SK-N-SH (cell line): ENCODE measurements around the gene TCP11L2. TPM values are rescaled to one million over a fixed set of nuclear protein-coding genes. Genes with fewer than 3 reads are reported as not detected.
A peak's percentile ranks its signal among the peaks of the same experiment; 100 is the strongest.

ENCODE experiments used
- CTCF ChIA-PET: fragments of 300-600, 350-600 bp; formaldehyde crosslinking; extraction: SDS; loops from one replicate; lab custom pipeline; 2021; lab: Yijun Ruan, JAX
- POLR2A ChIA-PET: fragments of 350-600 bp; sonication (Branson Sonifier 250); formaldehyde crosslinking; extraction: SDS; loops from one replicate; lab custom pipeline; 2020; ENCODE audit warnings: antibody characterized with exemption, inconsistent platforms; lab: Yijun Ruan, JAX
- DNase-seq: peaks from one replicate; pipeline ENCODE4 v3.0.0; 2012
- H2AFZ ChIP-seq: fragments of 200-600 bp; sonication (generic); 2 replicates; pipeline ENCODE4 v1.8.1; 2016; ENCODE audit warnings: antibody characterized with exemption, mild to moderate bottlenecking, low read depth
- H3F3A ChIP-seq: fragments of 200-600 bp; sonication (generic); replicated peaks from 2 replicates; pipeline ENCODE3; 2016; ENCODE audit warnings: antibody characterized with exemption, mild to moderate bottlenecking; ENCODE audit not compliant: insufficient read depth
- H3K27ac ChIP-seq, 2 experiments: fragments of 200-500 bp in 1 of 2; fragments of 200-600 bp in 1 of 2; sonication (Bioruptor generic) in 1 of 2; sonication (generic), shearing (Covaris generic) in 1 of 2; 2 replicates each; pipeline versions ENCODE4 v1.5.1 to v1.6.1; 2014 to 2016; ENCODE audit warnings: low read depth in 2 of 2, inconsistent platforms in 1 of 2, low read length in 1 of 2, mild to moderate bottlenecking in 1 of 2, mixed read lengths in 1 of 2
- H3K27me3 ChIP-seq: fragments of 200-600 bp; sonication (generic), shearing (Covaris generic); 2 replicates; pipeline ENCODE4 v1.6.1; 2016; ENCODE audit warnings: mixed run types; ENCODE audit not compliant: insufficient read depth
- H3K36me3 ChIP-seq, 2 experiments: fragments of 200-500 bp in 1 of 2; fragments of 200-600 bp in 1 of 2; sonication (Bioruptor generic) in 1 of 2; sonication (generic) in 1 of 2; replicated peaks in 1 of 2; 2 replicates each; pipeline versions ENCODE3 to v1.5.1; 2014 to 2016; ENCODE audit warnings: low read length in 1 of 2, mild to moderate bottlenecking in 1 of 2; ENCODE audit not compliant: insufficient read depth in 2 of 2, control insufficient read depth in 1 of 2
- H3K4me1 ChIP-seq, 2 experiments: fragments of 200-500 bp in 1 of 2; fragments of 200-600 bp in 1 of 2; sonication (Bioruptor generic) in 1 of 2; sonication (generic), shearing (Covaris generic) in 1 of 2; 2 replicates each; pipeline versions ENCODE4 v1.5.1 to v1.6.1; 2014 to 2016; ENCODE audit warnings: low read depth in 1 of 2, low read length in 1 of 2, mixed run types in 1 of 2; ENCODE audit not compliant: insufficient read depth in 2 of 2, control insufficient read depth in 1 of 2
- H3K4me2 ChIP-seq: fragments of 200-600 bp; sonication (generic), shearing (Covaris generic); 2 replicates; pipeline ENCODE4 v1.6.1; 2017; ENCODE audit warnings: mixed run types
- H3K4me3 ChIP-seq, 2 experiments: fragments of 200-500 bp in 1 of 2; fragments of 200-600 bp in 1 of 2; sonication (Bioruptor generic) in 1 of 2; sonication (generic), shearing (Covaris generic) in 1 of 2; 2 replicates each; pipeline versions ENCODE4 v1.5.1 to v1.8.1; 2014 to 2016; ENCODE audit warnings: low read depth in 2 of 2, inconsistent platforms in 1 of 2, low read length in 1 of 2, mild to moderate bottlenecking in 1 of 2, mixed read lengths in 1 of 2, moderate library complexity in 1 of 2
- H3K79me2 ChIP-seq: fragments of 200-600 bp; sonication (generic); 2 replicates; pipeline ENCODE4 v1.8.1; 2017; ENCODE audit warnings: mild to moderate bottlenecking; ENCODE audit not compliant: insufficient read depth
- H3K9ac ChIP-seq: fragments of 200-600 bp; sonication (generic); 2 replicates; pipeline ENCODE4 v1.6.1; 2017; ENCODE audit warnings: mixed run types
- H3K9me2 ChIP-seq: fragments of 200-600 bp; sonication (generic); 2 replicates; pipeline ENCODE4 v1.6.1; 2017; ENCODE audit warnings: mixed run types
- H3K9me3 ChIP-seq: fragments of 200-600 bp; sonication (generic); 2 replicates; pipeline ENCODE4 v1.6.1; 2017; ENCODE audit warnings: mixed run types, mild to moderate bottlenecking, moderate library complexity
- H4K20me1 ChIP-seq: fragments of 200-600 bp; sonication (generic); 2 replicates; pipeline ENCODE4 v1.6.1; 2017; ENCODE audit warnings: mild to moderate bottlenecking, mixed run types; ENCODE audit not compliant: insufficient read depth
- CHD2 ChIP-seq: fragments of 150-350 bp; IDR thresholded peaks from 2 replicates; pipeline ENCODE4 v1.6.1; 2018; ENCODE audit warnings: low read length; ENCODE audit not compliant: partially characterized antibody
- ELF1 ChIP-seq: IDR thresholded peaks from 2 replicates; pipeline ENCODE4 v1.4.0; 2012
- EP300 ChIP-seq, 2 experiments: IDR thresholded peaks; 2 replicates each; pipeline versions ENCODE4 v1.4.0 to v1.6.1; 2012; ENCODE audit warnings: borderline replicate concordance in 1 of 2, low read depth in 1 of 2, low read length in 1 of 2
- EZH2phosphoT487 ChIP-seq: fragments of 200-600 bp; sonication (generic); IDR thresholded peaks from 2 replicates; pipeline ENCODE4 v1.6.1; 2017; ENCODE audit warnings: low read depth, mixed run types, mild to moderate bottlenecking, antibody characterized with exemption, moderate library complexity, borderline replicate concordance
- FOXJ3 ChIP-seq: sonication (generic); formaldehyde crosslinking; IDR thresholded peaks from 2 replicates; pipeline ENCODE4 v1.5.1; 2020; ENCODE audit warnings: mild to moderate bottlenecking, missing genetic modification reagents
- FOXM1 ChIP-seq: IDR thresholded peaks from 2 replicates; pipeline ENCODE4 v1.4.0; 2012; ENCODE audit warnings: low read depth, mild to moderate bottlenecking
- GABPA ChIP-seq: IDR thresholded peaks from 2 replicates; pipeline ENCODE4 v1.4.0; 2012; ENCODE audit warnings: low read depth, mild to moderate bottlenecking
- GATA2 ChIP-seq: sonication (generic); formaldehyde crosslinking; IDR thresholded peaks from 2 replicates; pipeline ENCODE4 v1.5.0; 2020; ENCODE audit warnings: mild to moderate bottlenecking, missing genetic modification reagents
- JUND ChIP-seq: IDR thresholded peaks from 2 replicates; pipeline ENCODE4 v1.4.0; 2012
- MEF2A ChIP-seq: IDR thresholded peaks from 2 replicates; pipeline ENCODE4 v1.4.0; 2012; ENCODE audit warnings: low read depth, borderline replicate concordance
- NFIC ChIP-seq: IDR thresholded peaks from 2 replicates; pipeline ENCODE4 v1.4.0; 2012; ENCODE audit warnings: borderline replicate concordance
- NRF1 ChIP-seq: IDR thresholded peaks from 2 replicates; pipeline ENCODE4 v1.6.1; 2012; ENCODE audit warnings: low read depth, mild to moderate bottlenecking, low read length
- RCOR1 ChIP-seq: fragments of 150-350 bp; IDR thresholded peaks from 2 replicates; pipeline ENCODE4 v1.6.1; 2017; ENCODE audit warnings: antibody characterized with exemption, low read length
- RXRA ChIP-seq: IDR thresholded peaks from 2 replicates; pipeline ENCODE4 v1.4.0; 2012; ENCODE audit warnings: low read depth, mild to moderate bottlenecking, borderline replicate concordance
- SIN3A ChIP-seq: IDR thresholded peaks from 2 replicates; pipeline ENCODE4 v1.6.1; 2012; ENCODE audit warnings: low read depth, mild to moderate bottlenecking, low read length, moderate library complexity, borderline replicate concordance
- SMC3 ChIP-seq: IDR thresholded peaks from 2 replicates; pipeline ENCODE4 v1.6.1; 2012; ENCODE audit warnings: low read depth, low read length, improper control_type of control experiment
- TAF1 ChIP-seq: IDR thresholded peaks from 2 replicates; pipeline ENCODE4 v1.6.1; 2012; ENCODE audit warnings: low read depth, mild to moderate bottlenecking, low read length, moderate library complexity, borderline replicate concordance
- TCF12 ChIP-seq: IDR thresholded peaks from 2 replicates; pipeline ENCODE4 v1.4.0; 2012
- YY1 ChIP-seq: IDR thresholded peaks from 2 replicates; pipeline ENCODE4 v1.4.0; 2012; ENCODE audit warnings: low read depth, mild to moderate bottlenecking
- WGBS: methylation state at CpG from one replicate; pipeline ENCODE4 v1.1.6; 2017; ENCODE audit warnings: low lambda C conversion rate; 5-methylcytosine and 5-hydroxymethylcytosine counted together
- polyA plus RNA-seq, 3 experiments: library from polyadenylated mRNA; depleted of rRNA; stranded (reverse); fragments of >200 nt; gene quantifications; 2 replicates each; pipeline ENCODE4 v1.2.3, GENCODE V29; 2012
- TF ChIP-seq, protein P1 (sequence below): fragments of 150-350 bp; IDR thresholded peaks from 2 replicates; pipeline ENCODE4 v1.6.1; 2017; ENCODE audit warnings: antibody characterized with exemption, low read length, low read depth, borderline replicate concordance
- TF ChIP-seq, protein P2 (sequence below): IDR thresholded peaks from 2 replicates; pipeline ENCODE4 v1.4.0; 2012; ENCODE audit warnings: low read depth
- TF ChIP-seq, protein P3 (sequence below): IDR thresholded peaks from 2 replicates; pipeline ENCODE4; 2012
- TF ChIP-seq, protein P4 (sequence below): fragments of 200-600 bp; sonication (generic); IDR thresholded peaks from 2 replicates; pipeline ENCODE4 v1.6.1; 2017; ENCODE audit warnings: antibody characterized with exemption, mild to moderate bottlenecking, moderate library complexity

Gene TCP11L2
- polyA plus RNA-seq, 1 of the 3 experiments (the other 2 are of a cell fraction) = 4.0 TPM

DNA sequence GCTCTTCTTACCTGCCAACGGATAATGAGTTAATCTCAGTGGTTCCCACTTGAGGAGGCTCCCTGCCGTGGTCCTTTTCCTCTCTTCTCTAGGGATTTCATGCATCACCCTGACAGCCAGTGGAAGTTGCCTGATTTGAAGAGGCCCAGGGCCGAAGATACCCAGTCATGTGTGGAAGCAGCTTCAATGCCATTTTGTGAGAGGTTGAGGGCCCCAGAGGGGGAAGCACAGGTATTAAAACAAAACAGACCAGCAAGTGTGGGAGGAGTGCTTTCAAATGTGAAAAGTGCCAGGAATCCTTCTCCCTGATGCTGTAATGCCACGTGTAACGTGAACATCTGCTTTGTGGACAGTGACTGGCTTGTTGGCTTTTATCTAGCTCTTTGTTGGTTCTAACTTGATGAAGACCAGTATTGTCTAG is 1.5 kb downstream of the TCP11L2 start:
- Histone ChIP-seq H3F3A (no peaks in the 10 kb centered on the region), H2AFZ (no peak overlapping the region), H3K79me2 (no peaks in the 10 kb centered on the region), H3K27me3 (no peaks in the 10 kb centered on the region), H3K4me3 (peak overlapping the region; percentile 92 to 96; a peak in 2 of 4 replicates), H4K20me1 (no peaks in the 10 kb centered on the region), H3K36me3 (no peaks in the 10 kb centered on the region), H3K27ac (no peak overlapping the region), H3K9me3 (no peaks in the 10 kb centered on the region), H3K4me1 (peaks cover 13 to 14% of the 10 kb centered on the region in 2 experiments; a peak in 2 of 4 replicates), H3K4me2 (peak overlapping the region; percentile 99), H3K9me2 (no peaks in the 10 kb centered on the region), H3K9ac (no peak overlapping the region)
- no peak for TF ChIP-seq TCF12
- TF ChIP-seq JUND = no peak
- TF ChIP-seq FOXJ3 = no peak
- no peak for TF ChIP-seq RXRA
- TF ChIP-seq TAF1 = no peak
- TF ChIP-seq SMC3 = no peak
- TF ChIP-seq GABPA = no peak
- no peak for TF ChIP-seq EZH2phosphoT487
- TF ChIP-seq MEF2A = no peak
- TF ChIP-seq NRF1 = no peak
- TF ChIP-seq, protein P1, sequence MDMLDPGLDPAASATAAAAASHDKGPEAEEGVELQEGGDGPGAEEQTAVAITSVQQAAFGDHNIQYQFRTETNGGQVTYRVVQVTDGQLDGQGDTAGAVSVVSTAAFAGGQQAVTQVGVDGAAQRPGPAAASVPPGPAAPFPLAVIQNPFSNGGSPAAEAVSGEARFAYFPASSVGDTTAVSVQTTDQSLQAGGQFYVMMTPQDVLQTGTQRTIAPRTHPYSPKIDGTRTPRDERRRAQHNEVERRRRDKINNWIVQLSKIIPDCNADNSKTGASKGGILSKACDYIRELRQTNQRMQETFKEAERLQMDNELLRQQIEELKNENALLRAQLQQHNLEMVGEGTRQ = no peak
- no peak for TF ChIP-seq FOXM1
- no peak for TF ChIP-seq SIN3A
- no peak for TF ChIP-seq RCOR1
- no peak for TF ChIP-seq GATA2 (CRISPR knock-in tag)
- TF ChIP-seq, protein P2, sequence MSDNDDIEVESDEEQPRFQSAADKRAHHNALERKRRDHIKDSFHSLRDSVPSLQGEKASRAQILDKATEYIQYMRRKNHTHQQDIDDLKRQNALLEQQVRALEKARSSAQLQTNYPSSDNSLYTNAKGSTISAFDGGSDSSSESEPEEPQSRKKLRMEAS = no peak
- no peak for TF ChIP-seq YY1
- no peak for TF ChIP-seq ELF1
- no peak for TF ChIP-seq NFIC
- no peak for TF ChIP-seq CHD2
- POLR2A ChIA-PET = no interaction called here
- CTCF ChIA-PET = interaction anchor here (1.3 to 4.2 kb wide), 4 partner anchors 11 to 55 kb away, joined by 3 to 20 read pairs (median 6); partner anchors contain the start of gene POLR3B
- DNase-seq = no peak
- WGBS = 82% methylated on average over 5 of the region's 5 CpGs

DNA sequence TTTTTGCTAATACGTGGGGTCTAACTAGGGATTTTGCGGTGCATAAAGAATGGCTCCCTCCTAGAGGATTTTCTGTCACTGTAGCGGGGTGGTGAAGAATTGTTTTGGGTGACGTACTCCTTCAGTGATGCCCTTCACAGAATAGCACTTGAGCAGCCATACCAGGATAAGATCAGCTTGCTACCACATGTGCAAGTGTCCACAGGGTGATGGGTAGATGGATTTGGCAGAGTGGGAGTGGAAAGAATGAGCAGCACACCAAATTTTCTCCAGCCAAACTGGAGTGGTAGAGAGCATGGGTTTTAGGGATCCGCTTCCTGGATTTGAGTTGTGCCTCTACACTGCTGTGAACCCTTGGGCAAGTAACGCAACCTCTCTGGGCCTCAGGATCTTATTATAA is 2.3 kb downstream of the TCP11L2 start:
- 93% methylated on average over 6 of the region's 6 CpGs for WGBS
- DNase-seq = no peak
- Histone ChIP-seq H2AFZ (no peak overlapping the region), H3K9me3 (no peaks in the 10 kb centered on the region), H3K27me3 (no peaks in the 10 kb centered on the region), H3K79me2 (no peaks in the 10 kb centered on the region), H3K9me2 (no peaks in the 10 kb centered on the region), H3K9ac (no peak overlapping the region), H3F3A (peaks cover 3% of the 10 kb centered on the region), H3K4me2 (no peak overlapping the region), H3K4me1 (peaks cover 16 to 19% of the 10 kb centered on the region in 2 experiments; a peak in 2 of 4 replicates), H3K27ac (no peak overlapping the region), H4K20me1 (no peaks in the 10 kb centered on the region), H3K4me3 (no peak overlapping the region), H3K36me3 (no peaks in the 10 kb centered on the region)
- TF ChIP-seq SIN3A = no peak
- no peak for TF ChIP-seq GATA2 (CRISPR knock-in tag)
- no peak for TF ChIP-seq CHD2
- TF ChIP-seq, protein P3, sequence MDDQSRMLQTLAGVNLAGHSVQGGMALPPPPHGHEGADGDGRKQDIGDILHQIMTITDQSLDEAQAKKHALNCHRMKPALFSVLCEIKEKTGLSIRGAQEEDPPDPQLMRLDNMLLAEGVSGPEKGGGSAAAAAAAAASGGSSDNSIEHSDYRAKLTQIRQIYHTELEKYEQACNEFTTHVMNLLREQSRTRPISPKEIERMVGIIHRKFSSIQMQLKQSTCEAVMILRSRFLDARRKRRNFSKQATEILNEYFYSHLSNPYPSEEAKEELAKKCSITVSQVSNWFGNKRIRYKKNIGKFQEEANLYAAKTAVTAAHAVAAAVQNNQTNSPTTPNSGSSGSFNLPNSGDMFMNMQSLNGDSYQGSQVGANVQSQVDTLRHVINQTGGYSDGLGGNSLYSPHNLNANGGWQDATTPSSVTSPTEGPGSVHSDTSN = no peak
- no peak for TF ChIP-seq EP300 (IDR thresholded peaks at IDR 0.05; ENCODE audit: borderline replicate concordance in 1 of 2, low read depth in 1 of 2, low read length in 1 of 2)
- TF ChIP-seq, protein P4, sequence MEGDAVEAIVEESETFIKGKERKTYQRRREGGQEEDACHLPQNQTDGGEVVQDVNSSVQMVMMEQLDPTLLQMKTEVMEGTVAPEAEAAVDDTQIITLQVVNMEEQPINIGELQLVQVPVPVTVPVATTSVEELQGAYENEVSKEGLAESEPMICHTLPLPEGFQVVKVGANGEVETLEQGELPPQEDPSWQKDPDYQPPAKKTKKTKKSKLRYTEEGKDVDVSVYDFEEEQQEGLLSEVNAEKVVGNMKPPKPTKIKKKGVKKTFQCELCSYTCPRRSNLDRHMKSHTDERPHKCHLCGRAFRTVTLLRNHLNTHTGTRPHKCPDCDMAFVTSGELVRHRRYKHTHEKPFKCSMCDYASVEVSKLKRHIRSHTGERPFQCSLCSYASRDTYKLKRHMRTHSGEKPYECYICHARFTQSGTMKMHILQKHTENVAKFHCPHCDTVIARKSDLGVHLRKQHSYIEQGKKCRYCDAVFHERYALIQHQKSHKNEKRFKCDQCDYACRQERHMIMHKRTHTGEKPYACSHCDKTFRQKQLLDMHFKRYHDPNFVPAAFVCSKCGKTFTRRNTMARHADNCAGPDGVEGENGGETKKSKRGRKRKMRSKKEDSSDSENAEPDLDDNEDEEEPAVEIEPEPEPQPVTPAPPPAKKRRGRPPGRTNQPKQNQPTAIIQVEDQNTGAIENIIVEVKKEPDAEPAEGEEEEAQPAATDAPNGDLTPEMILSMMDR = no peak
- TF ChIP-seq YY1 = no peak
- no peak for TF ChIP-seq NFIC
- no peak for TF ChIP-seq RCOR1
- CTCF ChIA-PET = interaction anchor here (1.0 to 4.2 kb wide), 3 partner anchors 10 to 53 kb away, joined by 3 to 20 read pairs (median 3); partner anchors contain the start of gene POLR3B
- POLR2A ChIA-PET = no interaction called here
